ENCODE data around the gene KRT8.

KRT8 gene

GRCh38 chr12:52903855-52904508 is 894 bp downstream of the KRT8 start:
- no peak overlapping the region for H3K4me3 ChIP-seq (ENCODE audit: control insufficient read depth, low read depth, low read length)
- TF ChIP-seq CTCF (IDR thresholded peaks at IDR 0.05; ENCODE audit: control insufficient read depth, insufficient read depth, low read depth, low read length, missing control alignments): no peak
- no peak for DNase-seq (ENCODE audit: low read depth)

GRCh38 chr12:52903285-52903854 is 1.5 kb downstream of the KRT8 start:
- no peak for DNase-seq (ENCODE audit: low read depth)
- H3K4me3 ChIP-seq (ENCODE audit: control insufficient read depth, low read depth, low read length): peak overlapping the region; percentile 30
- no peak for TF ChIP-seq CTCF (IDR thresholded peaks at IDR 0.05; ENCODE audit: control insufficient read depth, insufficient read depth, low read depth, low read length, missing control alignments)

- DNase-seq (ENCODE audit: low read depth): no peak
- no peak for TF ChIP-seq CTCF (IDR thresholded peaks at IDR 0.05; ENCODE audit: control insufficient read depth, insufficient read depth, low read depth, low read length, missing control alignments)
- no peak overlapping the region for H3K4me3 ChIP-seq (ENCODE audit: control insufficient read depth, low read depth, low read length)
These were observed 2.9 kb downstream of the KRT8 start for GRCh38 chr12:52901715-52902541.

- H3K4me3 ChIP-seq (ENCODE audit: control insufficient read depth, low read depth, low read length): no peak overlapping the region
- no peak for TF ChIP-seq CTCF (IDR thresholded peaks at IDR 0.05; ENCODE audit: control insufficient read depth, insufficient read depth, low read depth, low read length, missing control alignments)
- no peak for DNase-seq (ENCODE audit: low read depth)
These were observed 3.8 kb downstream of the KRT8 start for GRCh38 chr12:52900896-52901714.

GRCh38 chr12:52900166-52900895 is 4.5 kb downstream of the KRT8 start:
- no peak for TF ChIP-seq CTCF (IDR thresholded peaks at IDR 0.05; ENCODE audit: control insufficient read depth, insufficient read depth, low read depth, low read length, missing control alignments)
- no peak overlapping the region for H3K4me3 ChIP-seq (ENCODE audit: control insufficient read depth, low read depth, low read length)
- DNase-seq (ENCODE audit: low read depth): no peak
